HepG2 (cell line): Measurements from ENCODE around the gene DEFB124. TPM values are rescaled to one million over a fixed set of nuclear protein-coding genes. Genes with fewer than 3 reads are reported as not detected.

Experiments used
- CBX5 ChIP-seq: sonication (generic); formaldehyde crosslinking; IDR thresholded peaks from 2 replicates; pipeline ENCODE4 v1.4.0; 2020; ENCODE audit warnings: missing genetic modification reagents, borderline replicate concordance
- PBX3 ChIP-seq: sonication (generic); formaldehyde crosslinking; IDR thresholded peaks from 2 replicates; pipeline ENCODE4 v1.8.1; 2023; ENCODE audit warnings: missing genetic modification reagents, inconsistent platforms, borderline replicate concordance
- SP1 ChIP-seq, 2 experiments: fragments of 450-650 bp in 1 of 2; sonication (generic) in 1 of 2; formaldehyde crosslinking in 1 of 2; IDR thresholded peaks; 2 replicates each; pipeline versions ENCODE4 v1.4.0 to v1.6.1; 2016 to 2020; ENCODE audit warnings: missing genetic modification reagents in 1 of 2
- ZNF432 ChIP-seq: sonication (generic); formaldehyde crosslinking; IDR thresholded peaks from 2 replicates; pipeline ENCODE4 v1.5.0; 2020; ENCODE audit warnings: missing genetic modification reagents, mild to moderate bottlenecking, borderline replicate concordance
- ZNF609 ChIP-seq: sonication (generic); formaldehyde crosslinking; IDR thresholded peaks from 2 replicates; pipeline ENCODE4 v1.4.0; 2020; ENCODE audit warnings: mild to moderate bottlenecking, missing genetic modification reagents, borderline replicate concordance
- ZNF839 ChIP-seq: sonication (generic); formaldehyde crosslinking; IDR thresholded peaks from 2 replicates; pipeline ENCODE4 v1.4.0; 2020; ENCODE audit warnings: missing genetic modification reagents, mild to moderate bottlenecking, borderline replicate concordance
- ZSCAN25 ChIP-seq: sonication (generic); formaldehyde crosslinking; IDR thresholded peaks from 2 replicates; pipeline ENCODE4 v1.8.0; 2022; ENCODE audit warnings: mild to moderate bottlenecking, missing genetic modification reagents
- polyA plus RNA-seq, 8 experiments: library from polyadenylated mRNA; depleted of rRNA in 3 of 8; stranded (reverse) in 7 of 8; unstranded in 1 of 8; fragments of >200 nt; fragmentation: Illumina TruSeq in 4 of 8; extraction: Trizol in 4 of 8; gene quantifications; 2 replicates each; pipeline versions ENCODE4 v1.2.1 to v1.2.3, GENCODE V29; 2011 to 2016; ENCODE audit warnings: low read depth in 4 of 8, missing spikeins in 1 of 8, mixed read lengths in 1 of 8; ENCODE audit not compliant: insufficient read depth in 1 of 8
- total RNA-seq, 5 experiments: library from RNA; depleted of rRNA; stranded (reverse); fragments of >200 nt; fragmentation: Illumina TruSeq; extraction: Trizol; gene quantifications; 2 replicates each; pipeline ENCODE4 v1.2.3, GENCODE V29; 2016; ENCODE audit warnings: low read depth in 1 of 5
- TF ChIP-seq, protein P1 (sequence below): fragments of 450-650 bp; IDR thresholded peaks from 2 replicates; pipeline ENCODE4 v1.6.1; 2017; ENCODE audit warnings: mild to moderate bottlenecking
- TF ChIP-seq, protein P2 (sequence below): IDR thresholded peaks from 2 replicates; pipeline ENCODE4 v1.6.1; 2016; ENCODE audit warnings: low read depth, control low read depth
- TF ChIP-seq, protein P3 (sequence below): fragments of 450-650 bp; IDR thresholded peaks from 2 replicates; pipeline ENCODE4 v1.6.1; 2016

Gene DEFB124
- total and polyA plus RNA-seq, 2 of the 13 experiments (the other 11 are each of a cell fraction or from before 2014, with no cell fraction given): not detected

- no peak for TF ChIP-seq SP1 (IDR thresholded peaks at IDR 0.05)
- peak; percentile 54; the same call in 1 of the 2 replicates for TF ChIP-seq SP1 (CRISPR knock-in tag; IDR thresholded peaks at IDR 0.05)
- TF ChIP-seq, protein P1, sequence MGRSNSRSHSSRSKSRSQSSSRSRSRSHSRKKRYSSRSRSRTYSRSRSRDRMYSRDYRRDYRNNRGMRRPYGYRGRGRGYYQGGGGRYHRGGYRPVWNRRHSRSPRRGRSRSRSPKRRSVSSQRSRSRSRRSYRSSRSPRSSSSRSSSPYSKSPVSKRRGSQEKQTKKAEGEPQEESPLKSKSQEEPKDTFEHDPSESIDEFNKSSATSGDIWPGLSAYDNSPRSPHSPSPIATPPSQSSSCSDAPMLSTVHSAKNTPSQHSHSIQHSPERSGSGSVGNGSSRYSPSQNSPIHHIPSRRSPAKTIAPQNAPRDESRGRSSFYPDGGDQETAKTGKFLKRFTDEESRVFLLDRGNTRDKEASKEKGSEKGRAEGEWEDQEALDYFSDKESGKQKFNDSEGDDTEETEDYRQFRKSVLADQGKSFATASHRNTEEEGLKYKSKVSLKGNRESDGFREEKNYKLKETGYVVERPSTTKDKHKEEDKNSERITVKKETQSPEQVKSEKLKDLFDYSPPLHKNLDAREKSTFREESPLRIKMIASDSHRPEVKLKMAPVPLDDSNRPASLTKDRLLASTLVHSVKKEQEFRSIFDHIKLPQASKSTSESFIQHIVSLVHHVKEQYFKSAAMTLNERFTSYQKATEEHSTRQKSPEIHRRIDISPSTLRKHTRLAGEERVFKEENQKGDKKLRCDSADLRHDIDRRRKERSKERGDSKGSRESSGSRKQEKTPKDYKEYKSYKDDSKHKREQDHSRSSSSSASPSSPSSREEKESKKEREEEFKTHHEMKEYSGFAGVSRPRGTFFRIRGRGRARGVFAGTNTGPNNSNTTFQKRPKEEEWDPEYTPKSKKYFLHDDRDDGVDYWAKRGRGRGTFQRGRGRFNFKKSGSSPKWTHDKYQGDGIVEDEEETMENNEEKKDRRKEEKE: no peak
- peak; percentile 79; the same call in 1 of the 2 replicates for TF ChIP-seq ZNF839
- 0 out of 2 replicates have a peak, but pooled peaks have one; percentile 68 for TF ChIP-seq CBX5 (CRISPR knock-in tag)
- TF ChIP-seq, protein P2, sequence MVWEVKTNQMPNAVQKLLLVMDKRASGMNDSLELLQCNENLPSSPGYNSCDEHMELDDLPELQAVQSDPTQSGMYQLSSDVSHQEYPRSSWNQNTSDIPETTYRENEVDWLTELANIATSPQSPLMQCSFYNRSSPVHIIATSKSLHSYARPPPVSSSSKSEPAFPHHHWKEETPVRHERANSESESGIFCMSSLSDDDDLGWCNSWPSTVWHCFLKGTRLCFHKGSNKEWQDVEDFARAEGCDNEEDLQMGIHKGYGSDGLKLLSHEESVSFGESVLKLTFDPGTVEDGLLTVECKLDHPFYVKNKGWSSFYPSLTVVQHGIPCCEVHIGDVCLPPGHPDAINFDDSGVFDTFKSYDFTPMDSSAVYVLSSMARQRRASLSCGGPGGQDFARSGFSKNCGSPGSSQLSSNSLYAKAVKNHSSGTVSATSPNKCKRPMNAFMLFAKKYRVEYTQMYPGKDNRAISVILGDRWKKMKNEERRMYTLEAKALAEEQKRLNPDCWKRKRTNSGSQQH (CRISPR knock-in tag): peak; percentile 97
- TF ChIP-seq ZSCAN25: 0 out of 2 replicates have a peak, but pooled peaks have one; percentile 20
- TF ChIP-seq ZNF432 (CRISPR knock-in tag): no peak
- TF ChIP-seq ZNF609 (CRISPR knock-in tag): peak; percentile 86; the same call in 1 of the 2 replicates
- TF ChIP-seq, protein P3, sequence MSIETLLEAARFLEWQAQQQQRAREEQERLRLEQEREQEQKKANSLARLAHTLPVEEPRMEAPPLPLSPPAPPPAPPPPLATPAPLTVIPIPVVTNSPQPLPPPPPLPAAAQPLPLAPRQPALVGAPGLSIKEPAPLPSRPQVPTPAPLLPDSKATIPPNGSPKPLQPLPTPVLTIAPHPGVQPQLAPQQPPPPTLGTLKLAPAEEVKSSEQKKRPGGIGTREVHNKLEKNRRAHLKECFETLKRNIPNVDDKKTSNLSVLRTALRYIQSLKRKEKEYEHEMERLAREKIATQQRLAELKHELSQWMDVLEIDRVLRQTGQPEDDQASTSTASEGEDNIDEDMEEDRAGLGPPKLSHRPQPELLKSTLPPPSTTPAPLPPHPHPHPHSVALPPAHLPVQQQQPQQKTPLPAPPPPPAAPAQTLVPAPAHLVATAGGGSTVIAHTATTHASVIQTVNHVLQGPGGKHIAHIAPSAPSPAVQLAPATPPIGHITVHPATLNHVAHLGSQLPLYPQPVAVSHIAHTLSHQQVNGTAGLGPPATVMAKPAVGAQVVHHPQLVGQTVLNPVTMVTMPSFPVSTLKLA: peak; percentile 92
- TF ChIP-seq PBX3 (CRISPR knock-in tag): peak; percentile 67; the same call in 1 of the 2 replicates
Observed at GRCh38 chr20:31514154-31515071, 39.5 kb upstream of the DEFB124 start, which contains the start of gene HM13 (continued).
